A549 (cell line): ENCODE measurements around the gene LHX5.

Experiments
- BHLHE40 ChIP-seq: IDR thresholded peaks from 2 replicates; pipeline ENCODE4 v1.6.1; 2012; ENCODE audit warnings: low read depth, low read length, inconsistent platforms
- RAD21 ChIP-seq, 2 experiments: fragments of >200 bp in 1 of 2; sonication (Bioruptor Twin) in 1 of 2; formaldehyde crosslinking in 1 of 2; IDR thresholded peaks in 1 of 2; conservative IDR thresholded peaks in 1 of 2; 2 replicates in 1 of 2; 3 replicates in 1 of 2; pipeline ENCODE4 v1.6.1; 2012 to 2018; ENCODE audit warnings: inconsistent platforms in 1 of 2

DNA sequence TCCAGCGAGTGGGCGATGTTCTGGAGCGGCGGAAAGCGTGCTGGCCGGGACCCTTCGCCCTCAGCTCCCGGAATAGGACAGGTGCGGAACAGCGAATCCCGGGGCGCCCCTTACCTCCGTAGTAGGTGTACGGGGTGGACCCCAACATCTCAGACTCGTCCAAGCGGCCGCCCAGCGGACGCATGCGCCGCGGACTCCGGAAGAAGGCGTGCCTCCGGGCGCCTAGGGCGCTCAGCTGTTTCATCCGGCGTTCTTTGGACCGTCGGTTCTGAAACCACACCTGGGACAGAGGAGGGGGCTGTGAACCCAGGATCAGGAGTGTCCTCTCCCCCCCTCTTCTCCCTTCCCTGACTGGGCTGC, 4.5 kb downstream of the LHX5 start:
- no peak for TF ChIP-seq RAD21 (conservative IDR thresholded peaks at IDR 0.05 in 1 of 2, IDR thresholded peaks at IDR 0.05 in 1 of 2)
- TF ChIP-seq BHLHE40: no peak
